GM21737 (cell line): Measurements from ENCODE around the gene TMUB1.

ENCODE experiments used
- ATAC-seq: cut with Tn5 transposase; IDR thresholded peaks from one replicate; pipeline ENCODE4 v1.9.1; 2021; ENCODE audit warnings: mild to moderate bottlenecking, moderate library complexity; ENCODE audit not compliant: unreplicated experiment

Gene TMUB1

GRCh38 chr7:151071032-151071866 is 12.0 kb downstream of the TMUB1 start:
- ATAC-seq, result no peak

- ATAC-seq, result no peak
Measured at GRCh38 chr7:151070574-151070960, 12.7 kb downstream of the TMUB1 start.

- no peak for ATAC-seq
Measured at GRCh38 chr7:151069841-151070573, 13.3 kb downstream of the TMUB1 start.

- ATAC-seq, result no peak
Measured at GRCh38 chr7:151068069-151068773, 15.1 kb downstream of the TMUB1 start.

- ATAC-seq, result no peak
Measured at GRCh38 chr7:151066273-151066974, 16.9 kb downstream of the TMUB1 start.

- no peak for ATAC-seq
Measured at GRCh38 chr7:151065516-151065915, 17.8 kb downstream of the TMUB1 start.

GRCh38 chr7:151064993-151065392 is 18.3 kb downstream of the TMUB1 start:
- ATAC-seq, result no peak

GRCh38 chr7:151064454-151064853 is 18.8 kb downstream of the TMUB1 start:
- no peak for ATAC-seq

GRCh38 chr7:151063212-151063561 is 20.1 kb downstream of the TMUB1 start:
- no peak for ATAC-seq

GRCh38 chr7:151062399-151063211 is 20.7 kb downstream of the TMUB1 start:
- no peak for ATAC-seq

GRCh38 chr7:151062111-151062398 is 21.2 kb downstream of the TMUB1 start:
- no peak for ATAC-seq

- ATAC-seq, result no peak
Measured at GRCh38 chr7:151061213-151062110, 21.8 kb downstream of the TMUB1 start.

GRCh38 chr7:151060416-151061212 is 22.7 kb downstream of the TMUB1 start:
- ATAC-seq, result no peak

- no peak for ATAC-seq
Measured at GRCh38 chr7:151060113-151060415, 23.2 kb downstream of the TMUB1 start.

GRCh38 chr7:151059367-151060112 is 23.8 kb downstream of the TMUB1 start, which contains the start of gene SLC4A2:
TSS of gene SLC4A2 (plus strand) at chr7:151059589. CDS start at chr7:151061988, 2,399 bp downstream.
- ATAC-seq, result peak; percentile 37

GRCh38 chr7:151058781-151059366 is 24.4 kb downstream of the TMUB1 start:
- no peak for ATAC-seq

- ATAC-seq, result peak; percentile 81
Measured at GRCh38 chr7:151057989-151058780, 25.1 kb downstream of the TMUB1 start.
